ENCODE measurements around the gene DIPK2A.

DIPK2A gene

DNA sequence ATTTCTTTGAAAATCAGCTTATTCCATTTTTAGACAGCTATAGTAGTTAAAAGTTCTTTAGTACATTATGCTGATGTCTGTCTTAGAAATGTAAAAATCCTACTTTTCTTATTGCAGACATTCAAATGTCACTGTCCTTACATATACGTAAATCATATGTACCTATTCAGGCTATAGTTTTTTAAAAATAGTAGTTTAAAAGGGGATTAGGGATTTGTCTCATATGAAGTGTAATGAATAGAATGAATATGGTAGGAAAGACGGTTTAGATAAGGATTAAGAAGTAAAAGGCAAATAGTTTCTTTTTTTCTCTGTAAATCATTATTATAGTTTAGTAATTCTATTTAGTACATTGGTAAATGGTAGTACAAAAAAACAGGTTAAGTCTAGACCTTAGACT, 7.4 kb downstream of the DIPK2A start:
- POLR2A ChIA-PET, result interaction anchor here (2.2 kb wide), 1 partner anchor 7 kb away, joined by 8 read pairs; the partner anchor contains the start of gene DIPK2A
- no peaks in the 10 kb centered on the region for H3K9me3 ChIP-seq (ENCODE audit: control insufficient read depth, insufficient read depth, low read depth, low read length)
- no peak for TF ChIP-seq ZNF701 (tag by site-specific recombination; IDR thresholded peaks at IDR 0.05)
- no peak for TF ChIP-seq ZNF555 (tag by site-specific recombination; conservative IDR thresholded peaks at IDR 0.05)
- no peak for TF ChIP-seq IKZF3 (tag by site-specific recombination; IDR thresholded peaks at IDR 0.05)

DNA sequence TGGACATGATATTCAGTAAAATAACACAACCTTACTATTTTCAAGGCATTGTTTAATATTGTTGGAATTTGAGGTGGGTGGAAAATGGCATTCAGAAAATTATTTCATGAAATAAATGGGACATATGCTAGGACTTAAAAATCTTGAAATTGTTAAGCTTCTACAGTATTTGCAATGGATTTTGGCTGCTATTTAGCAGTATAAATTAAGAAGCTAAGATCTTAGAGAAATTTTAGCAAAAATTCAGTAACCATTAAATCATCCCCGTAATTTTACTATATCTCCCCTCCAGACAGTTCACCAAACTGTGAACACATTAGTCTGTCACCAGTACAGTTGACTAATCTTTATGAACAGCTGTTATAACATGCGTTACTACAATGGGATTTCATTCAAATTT, 8.2 kb downstream of the DIPK2A start:
- H3K27ac ChIP-seq (ENCODE audit: extremely low read depth, low read depth, low read length), result no peak overlapping the region
- TF ChIP-seq ZSCAN23 (tag by site-specific recombination; IDR thresholded peaks at IDR 0.05), result no peak
- TF ChIP-seq, protein P1, sequence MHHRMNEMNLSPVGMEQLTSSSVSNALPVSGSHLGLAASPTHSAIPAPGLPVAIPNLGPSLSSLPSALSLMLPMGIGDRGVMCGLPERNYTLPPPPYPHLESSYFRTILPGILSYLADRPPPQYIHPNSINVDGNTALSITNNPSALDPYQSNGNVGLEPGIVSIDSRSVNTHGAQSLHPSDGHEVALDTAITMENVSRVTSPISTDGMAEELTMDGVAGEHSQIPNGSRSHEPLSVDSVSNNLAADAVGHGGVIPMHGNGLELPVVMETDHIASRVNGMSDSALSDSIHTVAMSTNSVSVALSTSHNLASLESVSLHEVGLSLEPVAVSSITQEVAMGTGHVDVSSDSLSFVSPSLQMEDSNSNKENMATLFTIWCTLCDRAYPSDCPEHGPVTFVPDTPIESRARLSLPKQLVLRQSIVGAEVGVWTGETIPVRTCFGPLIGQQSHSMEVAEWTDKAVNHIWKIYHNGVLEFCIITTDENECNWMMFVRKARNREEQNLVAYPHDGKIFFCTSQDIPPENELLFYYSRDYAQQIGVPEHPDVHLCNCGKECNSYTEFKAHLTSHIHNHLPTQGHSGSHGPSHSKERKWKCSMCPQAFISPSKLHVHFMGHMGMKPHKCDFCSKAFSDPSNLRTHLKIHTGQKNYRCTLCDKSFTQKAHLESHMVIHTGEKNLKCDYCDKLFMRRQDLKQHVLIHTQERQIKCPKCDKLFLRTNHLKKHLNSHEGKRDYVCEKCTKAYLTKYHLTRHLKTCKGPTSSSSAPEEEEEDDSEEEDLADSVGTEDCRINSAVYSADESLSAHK (tag by site-specific recombination; IDR thresholded peaks at IDR 0.05), result no peak
- TF ChIP-seq ZBTB20 (tag by site-specific recombination; IDR thresholded peaks at IDR 0.05), result no peak
- no peak for TF ChIP-seq ZNF768 (tag by site-specific recombination; IDR thresholded peaks at IDR 0.05)
- TF ChIP-seq, protein P2, sequence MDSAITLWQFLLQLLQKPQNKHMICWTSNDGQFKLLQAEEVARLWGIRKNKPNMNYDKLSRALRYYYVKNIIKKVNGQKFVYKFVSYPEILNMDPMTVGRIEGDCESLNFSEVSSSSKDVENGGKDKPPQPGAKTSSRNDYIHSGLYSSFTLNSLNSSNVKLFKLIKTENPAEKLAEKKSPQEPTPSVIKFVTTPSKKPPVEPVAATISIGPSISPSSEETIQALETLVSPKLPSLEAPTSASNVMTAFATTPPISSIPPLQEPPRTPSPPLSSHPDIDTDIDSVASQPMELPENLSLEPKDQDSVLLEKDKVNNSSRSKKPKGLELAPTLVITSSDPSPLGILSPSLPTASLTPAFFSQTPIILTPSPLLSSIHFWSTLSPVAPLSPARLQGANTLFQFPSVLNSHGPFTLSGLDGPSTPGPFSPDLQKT (IDR thresholded peaks at IDR 0.05; ENCODE audit: borderline replicate concordance, low read depth, low read length), result no peak
- TF ChIP-seq, protein P3, sequence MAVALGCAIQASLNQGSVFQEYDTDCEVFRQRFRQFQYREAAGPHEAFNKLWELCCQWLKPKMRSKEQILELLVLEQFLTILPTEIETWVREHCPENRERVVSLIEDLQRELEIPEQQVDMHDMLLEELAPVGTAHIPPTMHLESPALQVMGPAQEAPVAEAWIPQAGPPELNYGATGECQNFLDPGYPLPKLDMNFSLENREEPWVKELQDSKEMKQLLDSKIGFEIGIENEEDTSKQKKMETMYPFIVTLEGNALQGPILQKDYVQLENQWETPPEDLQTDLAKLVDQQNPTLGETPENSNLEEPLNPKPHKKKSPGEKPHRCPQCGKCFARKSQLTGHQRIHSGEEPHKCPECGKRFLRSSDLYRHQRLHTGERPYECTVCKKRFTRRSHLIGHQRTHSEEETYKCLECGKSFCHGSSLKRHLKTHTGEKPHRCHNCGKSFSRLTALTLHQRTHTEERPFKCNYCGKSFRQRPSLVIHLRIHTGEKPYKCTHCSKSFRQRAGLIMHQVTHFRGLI (tag by site-specific recombination; IDR thresholded peaks at IDR 0.05), result no peak
- TF ChIP-seq ZNF596 (tag by site-specific recombination; IDR thresholded peaks at IDR 0.05), result no peak
- no peak for TF ChIP-seq ZNF214 (tag by site-specific recombination; IDR thresholded peaks at IDR 0.05; ENCODE audit: borderline replicate concordance)
- TF ChIP-seq ZNF184 (tag by site-specific recombination; IDR thresholded peaks at IDR 0.05), result no peak
- TF ChIP-seq, protein P4, sequence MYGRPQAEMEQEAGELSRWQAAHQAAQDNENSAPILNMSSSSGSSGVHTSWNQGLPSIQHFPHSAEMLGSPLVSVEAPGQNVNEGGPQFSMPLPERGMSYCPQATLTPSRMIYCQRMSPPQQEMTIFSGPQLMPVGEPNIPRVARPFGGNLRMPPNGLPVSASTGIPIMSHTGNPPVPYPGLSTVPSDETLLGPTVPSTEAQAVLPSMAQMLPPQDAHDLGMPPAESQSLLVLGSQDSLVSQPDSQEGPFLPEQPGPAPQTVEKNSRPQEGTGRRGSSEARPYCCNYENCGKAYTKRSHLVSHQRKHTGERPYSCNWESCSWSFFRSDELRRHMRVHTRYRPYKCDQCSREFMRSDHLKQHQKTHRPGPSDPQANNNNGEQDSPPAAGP (tag by site-specific recombination; IDR thresholded peaks at IDR 0.05), result no peak
- TF ChIP-seq SCRT2 (tag by site-specific recombination; IDR thresholded peaks at IDR 0.05), result no peak
- TF ChIP-seq TRIM28 (IDR thresholded peaks at IDR 0.05; ENCODE audit: borderline replicate concordance, low read length), result no peak
- TF ChIP-seq, protein P5, sequence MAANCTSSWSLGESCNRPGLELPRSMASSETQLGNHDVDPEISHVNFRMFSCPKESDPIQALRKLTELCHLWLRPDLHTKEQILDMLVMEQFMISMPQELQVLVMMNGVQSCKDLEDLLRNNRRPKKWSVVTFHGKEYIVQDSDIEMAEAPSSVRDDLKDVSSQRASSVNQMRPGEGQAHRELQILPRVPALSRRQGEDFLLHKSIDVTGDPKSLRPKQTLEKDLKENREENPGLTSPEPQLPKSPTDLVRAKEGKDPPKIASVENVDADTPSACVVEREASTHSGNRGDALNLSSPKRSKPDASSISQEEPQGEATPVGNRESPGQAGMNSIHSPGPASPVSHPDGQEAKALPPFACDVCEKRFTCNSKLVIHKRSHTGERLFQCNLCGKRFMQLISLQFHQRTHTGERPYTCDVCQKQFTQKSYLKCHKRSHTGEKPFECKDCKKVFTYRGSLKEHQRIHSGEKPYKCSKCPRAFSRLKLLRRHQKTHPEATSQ (tag by site-specific recombination; IDR thresholded peaks at IDR 0.05), result no peak
- no peak for TF ChIP-seq ZNF404 (tag by site-specific recombination; IDR thresholded peaks at IDR 0.05)
- TF ChIP-seq, protein P6, sequence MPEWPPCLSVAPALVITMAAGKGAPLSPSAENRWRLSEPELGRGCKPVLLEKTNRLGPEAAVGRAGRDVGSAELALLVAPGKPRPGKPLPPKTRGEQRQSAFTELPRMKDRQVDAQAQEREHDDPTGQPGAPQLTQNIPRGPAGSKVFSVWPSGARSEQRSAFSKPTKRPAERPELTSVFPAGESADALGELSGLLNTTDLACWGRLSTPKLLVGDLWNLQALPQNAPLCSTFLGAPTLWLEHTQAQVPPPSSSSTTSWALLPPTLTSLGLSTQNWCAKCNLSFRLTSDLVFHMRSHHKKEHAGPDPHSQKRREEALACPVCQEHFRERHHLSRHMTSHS (tag by site-specific recombination; IDR thresholded peaks at IDR 0.05), result no peak
- TF ChIP-seq KLF16 (tag by site-specific recombination; IDR thresholded peaks at IDR 0.05), result no peak
- no peak for TF ChIP-seq ZNF335 (tag by site-specific recombination; conservative IDR thresholded peaks at IDR 0.05)
- TF ChIP-seq ZBTB8A (tag by site-specific recombination; IDR thresholded peaks at IDR 0.05), result no peak
- TF ChIP-seq ZNF394 (tag by site-specific recombination; IDR thresholded peaks at IDR 0.05; ENCODE audit: borderline replicate concordance), result no peak
- TF ChIP-seq ZNF777 (tag by site-specific recombination; IDR thresholded peaks at IDR 0.05; ENCODE audit: borderline replicate concordance), result no peak
- H3K9me3 ChIP-seq (ENCODE audit: control insufficient read depth, insufficient read depth, low read depth, low read length), result no peaks in the 10 kb centered on the region
- no peak overlapping the region for H3K4me3 ChIP-seq (ENCODE audit: low read depth, low read length)
- H3K4me1 ChIP-seq (ENCODE audit: control insufficient read depth, insufficient read depth, low read length), result peaks cover 4% of the 10 kb centered on the region; the same call in 1 of the 2 replicates
- ChIA-PET CTCF (interaction anchor here (0.6 kb wide), 1 partner anchor 9 kb away, joined by 3 read pairs; no protein-coding TSS in a partner anchor), POLR2A (interaction anchor here (2.2 kb wide), 1 partner anchor 8 kb away, joined by 8 read pairs; the partner anchor contains the start of gene DIPK2A)
- no peaks in the 10 kb centered on the region for H3K36me3 ChIP-seq (ENCODE audit: control insufficient read depth in 2 of 2, insufficient read depth in 1 of 2, low read length in 2 of 2)

More for the DNA sequence above, 7.4 kb downstream of the DIPK2A start:
- H3K4me1 ChIP-seq (ENCODE audit: control insufficient read depth, insufficient read depth, low read length), result peaks cover 4% of the 10 kb centered on the region; the same call in 1 of the 2 replicates
- H3K4me3 ChIP-seq (ENCODE audit: low read depth, low read length), result no peak overlapping the region
- H3K27ac ChIP-seq (ENCODE audit: extremely low read depth, low read depth, low read length), result no peak overlapping the region
- CTCF ChIA-PET, result interaction anchor here (0.6 kb wide), 1 partner anchor 1006 kb away, joined by 3 read pairs; no protein-coding TSS in a partner anchor
- H3K36me3 ChIP-seq (ENCODE audit: control insufficient read depth in 2 of 2, insufficient read depth in 1 of 2, low read length in 2 of 2), result no peaks in the 10 kb centered on the region
